ENCODE measurements around the gene KLF6. TPM values are rescaled to one million over a fixed set of nuclear protein-coding genes. Genes with fewer than 3 reads are reported as not detected.

KLF6 gene
- total and polyA plus RNA-seq, 2 experiments from 2014 or later, result 187 to 602 TPM

- Histone ChIP-seq H3K9me3 (ENCODE audit: low read depth) (no peaks in the 10 kb centered on the region), H3K27me3 (no peaks in the 10 kb centered on the region), H3K4me3 (no peak overlapping the region), H3K9me2 (replicated peaks; ENCODE audit: insufficient read depth) (no peaks in the 10 kb centered on the region), H4K20me1 (ENCODE audit: insufficient read depth, poor library complexity, severe bottlenecking) (no peaks in the 10 kb centered on the region), H3K36me3 (replicated peaks; ENCODE audit: insufficient read depth, low read depth) (no peaks in the 10 kb centered on the region), H3K79me2 (no peaks in the 10 kb centered on the region), H2AFZ (no peak overlapping the region), H3K4me2 (no peak overlapping the region), H3K4me1 (ENCODE audit: insufficient read depth) (no peaks in the 10 kb centered on the region), H3K27ac (no peak overlapping the region)
- TF ChIP-seq CTCF (IDR thresholded peaks at IDR 0.05; ENCODE audit: poor library complexity) (no peak), EZH2 (IDR thresholded peaks at IDR 0.05; ENCODE audit: borderline replicate concordance) (no peak)
- no peak for DNase-seq (ENCODE audit: low spot score)
- WGBS (ENCODE audit: low lambda C conversion rate, missing lambda C conversion rate), result 81% methylated on average over 3 of the region's 3 CpGs
These were observed 7.1 kb upstream of the KLF6 start for GRCh38 chr10:3791974-3792633.

GRCh38 chr10:3790858-3791257, 5.8 kb upstream of the KLF6 start:
- H3K4me1 ChIP-seq (ENCODE audit: insufficient read depth), result peaks cover 7% of the 10 kb centered on the region
- no peak overlapping the region for H3K27ac ChIP-seq
- H2AFZ ChIP-seq, result no peak overlapping the region
- 94% methylated on average over 6 of the region's 6 CpGs for WGBS (ENCODE audit: low lambda C conversion rate, missing lambda C conversion rate)
- no peak overlapping the region for H3K4me3 ChIP-seq
- H4K20me1 ChIP-seq (ENCODE audit: insufficient read depth, poor library complexity, severe bottlenecking), result no peaks in the 10 kb centered on the region
- H3K9me2 ChIP-seq (replicated peaks; ENCODE audit: insufficient read depth), result no peaks in the 10 kb centered on the region
- no peaks in the 10 kb centered on the region for H3K36me3 ChIP-seq (replicated peaks; ENCODE audit: insufficient read depth, low read depth)
- no peaks in the 10 kb centered on the region for H3K79me2 ChIP-seq
- no peaks in the 10 kb centered on the region for H3K9me3 ChIP-seq (ENCODE audit: low read depth)
- no peaks in the 10 kb centered on the region for H3K27me3 ChIP-seq
- H3K4me2 ChIP-seq, result no peak overlapping the region
- TF ChIP-seq EZH2phosphoT487 (IDR thresholded peaks at IDR 0.05; ENCODE audit: low read depth, severe bottlenecking, unreplicated experiment) (no peak), CTCF (IDR thresholded peaks at IDR 0.05; ENCODE audit: poor library complexity) (no peak)
- no peak for DNase-seq (ENCODE audit: low spot score)

- Histone ChIP-seq H3K4me1 (ENCODE audit: insufficient read depth) (peaks cover 7% of the 10 kb centered on the region), H3K79me2 (no peaks in the 10 kb centered on the region), H4K20me1 (ENCODE audit: insufficient read depth, poor library complexity, severe bottlenecking) (no peaks in the 10 kb centered on the region), H3K4me2 (no peak overlapping the region), H3K27ac (no peak overlapping the region), H3K4me3 (no peak overlapping the region), H3K9me2 (replicated peaks; ENCODE audit: insufficient read depth) (no peaks in the 10 kb centered on the region), H2AFZ (no peak overlapping the region), H3K36me3 (replicated peaks; ENCODE audit: insufficient read depth, low read depth) (no peaks in the 10 kb centered on the region), H3K9me3 (ENCODE audit: low read depth) (no peaks in the 10 kb centered on the region), H3K27me3 (no peaks in the 10 kb centered on the region)
- WGBS (ENCODE audit: low lambda C conversion rate, missing lambda C conversion rate), result 96% methylated on average over 1 of the region's 1 CpG
- DNase-seq (ENCODE audit: low spot score), result no peak
- TF ChIP-seq EZH2phosphoT487 (IDR thresholded peaks at IDR 0.05; ENCODE audit: low read depth, severe bottlenecking, unreplicated experiment) (no peak), EZH2 (IDR thresholded peaks at IDR 0.05; ENCODE audit: borderline replicate concordance) (no peak), CTCF (IDR thresholded peaks at IDR 0.05; ENCODE audit: poor library complexity) (no peak)
These were observed 5.3 kb upstream of the KLF6 start for GRCh38 chr10:3790272-3790671.

- peaks cover 3% of the 10 kb centered on the region for H3K79me2 ChIP-seq
- no peak for DNase-seq (ENCODE audit: low spot score)
- H3K36me3 ChIP-seq (replicated peaks; ENCODE audit: insufficient read depth, low read depth), result no peaks in the 10 kb centered on the region
- no peaks in the 10 kb centered on the region for H3K9me2 ChIP-seq (replicated peaks; ENCODE audit: insufficient read depth)
- H3K4me2 ChIP-seq, result no peak overlapping the region
- H3K27ac ChIP-seq, result no peak overlapping the region
- no peaks in the 10 kb centered on the region for H3K27me3 ChIP-seq
- no peak for TF ChIP-seq EZH2 (IDR thresholded peaks at IDR 0.05; ENCODE audit: borderline replicate concordance)
- no peaks in the 10 kb centered on the region for H3K9me3 ChIP-seq (ENCODE audit: low read depth)
- no peaks in the 10 kb centered on the region for H4K20me1 ChIP-seq (ENCODE audit: insufficient read depth, poor library complexity, severe bottlenecking)
- peaks cover 7% of the 10 kb centered on the region for H3K4me1 ChIP-seq (ENCODE audit: insufficient read depth)
- no peak overlapping the region for H2AFZ ChIP-seq
- no peak overlapping the region for H3K4me3 ChIP-seq
- WGBS (ENCODE audit: low lambda C conversion rate, missing lambda C conversion rate), result 91% methylated on average over 2 of the region's 2 CpGs
These were observed 4.6 kb upstream of the KLF6 start for GRCh38 chr10:3789621-3790020.
